AG09309 (cell line): ENCODE measurements around the gene LAPTM5.

ENCODE experiments used
- DNase-seq: peaks from one replicate; pipeline ENCODE4 v3.0.0-alpha.2; 2010; ENCODE audit warnings: low read depth
- H3K4me3 ChIP-seq: 2 replicates; pipeline ENCODE4 v1.5.1; 2011; ENCODE audit warnings: mild to moderate bottlenecking, low read depth, low read length, moderate library complexity; ENCODE audit not compliant: control insufficient read depth
- CTCF ChIP-seq: IDR thresholded peaks from 2 replicates; pipeline ENCODE4 v1.5.1; 2011; ENCODE audit warnings: mild to moderate bottlenecking, low read depth, low read length, inconsistent platforms; ENCODE audit not compliant: insufficient read depth, control insufficient read depth; ENCODE audit errors: missing control alignments

Gene LAPTM5

GRCh38 chr1:30714536-30715090, 43.0 kb downstream of the LAPTM5 start:
- no peak for DNase-seq
- TF ChIP-seq CTCF: no peak
- H3K4me3 ChIP-seq: no peak overlapping the region

GRCh38 chr1:30714025-30714424, 43.5 kb downstream of the LAPTM5 start:
- no peak for DNase-seq
- H3K4me3 ChIP-seq: no peak overlapping the region
- TF ChIP-seq CTCF: no peak

- TF ChIP-seq CTCF: no peak
- DNase-seq: no peak
These were observed 44.3 kb downstream of the LAPTM5 start for GRCh38 chr1:30713311-30713710.

GRCh38 chr1:30712583-30712982, 45.0 kb downstream of the LAPTM5 start:
- DNase-seq: no peak
- H3K4me3 ChIP-seq: no peak overlapping the region
- TF ChIP-seq CTCF: no peak

More at GRCh38 chr1:30713311-30713710, 44.3 kb downstream of the LAPTM5 start:
- H3K4me3 ChIP-seq: no peak overlapping the region

GRCh38 chr1:30710407-30710806, 47.2 kb downstream of the LAPTM5 start:
- H3K4me3 ChIP-seq: no peak overlapping the region
- TF ChIP-seq CTCF: no peak
- DNase-seq: no peak

- DNase-seq: no peak
- no peak for TF ChIP-seq CTCF
- H3K4me3 ChIP-seq: no peak overlapping the region
These were observed 49.2 kb downstream of the LAPTM5 start for GRCh38 chr1:30708361-30708728.
